Spleen (tissue), 11 donors: ENCODE data around the gene SRPRA. TPM values are rescaled to one million over a fixed set of nuclear protein-coding genes. Genes with fewer than 3 reads are reported as not detected.

Experiments used
- polyA plus RNA-seq, 3 donors: library from polyadenylated mRNA; stranded (reverse); fragments of 200-250 nt; gene quantifications; one replicate each; pipeline ENCODE4 v1.2.1, GENCODE V29; 2013
- small RNA-seq, 4 donors: library from RNA; depleted of rRNA; stranded (forward); fragments of <200 nt; gene quantifications; one replicate each; pipeline ENCODE3, GENCODE V24; 2016
- total RNA-seq, 7 donors: library from RNA; depleted of rRNA in 3 of 7; stranded (reverse); fragments of >200 nt in 3 of 7; fragmentation: NEBNext Ultra II Directional in 4 of 7; extraction: Animal tissue kit (Norgen Biotek cat#: 25700) in 4 of 7; gene quantifications; one replicate each; pipeline versions ENCODE4 v1.1.0 to v1.2.1, GENCODE V29; 2016 to 2021
- donor health status: healthy with polysubstance abuse.
- donor health status: DM: no; HTN: no; CAD: no; lungs with moderate emphysema.
- donor health status: DM: no; HTN: no; CAD: no.
- donor health status: Bipolar disorder and iron deficiency.
- donor health status: healthy.
- donor health status: DM: no; HTN: no; CAD: no.
- donor health status: DM: yes; HTN: yes; CAD: no.

The SRPRA gene
- total and polyA plus RNA-seq, 10 donors, result 30.9 to 130 (median 110) TPM

Small RNA genes within 50 kb of the gene (small RNA-seq; reads per million reads assigned to genes)
- gene RN7SL351P (0 reads per million in 4 donors), gene RNU4-86P (0 reads per million in 4 donors)

Other genes with a start within 250 kb of the SRPRA start
- 1 to 10 TPM; 1.8 to 5.3 (median 3.6) TPM for gene CDON, start 206.0 kb downstream of the SRPRA start, total RNA-seq
- under 1 TPM; 0.30 to 0.58 (median 0.45) TPM for gene CDON, start 206.0 kb downstream of the SRPRA start, polyA plus RNA-seq
- 10 to 100 TPM; 20.6 to 26.7 (median 22.3) TPM for gene RPUSD4, start 57.2 kb downstream of the SRPRA start, total RNA-seq
- gene RPUSD4, start 57.2 kb downstream of the SRPRA start, polyA plus RNA-seq, result 10 to 100 TPM; 14.5 to 15.5 (median 15.4) TPM
- 10 to 100 TPM; 15.3 to 32.3 (median 21.0) TPM for gene FAM118B, start 57.1 kb downstream of the SRPRA start, total RNA-seq
- 10 to 100 TPM in 1 of 3 donors, 1 to 10 TPM in 2; 5.5 to 11.1 (median 6.5) TPM for gene FAM118B, start 57.1 kb downstream of the SRPRA start, polyA plus RNA-seq
- 10 to 100 TPM; 26.1 to 48.1 (median 32.0) TPM for gene FOXRED1, start 259 bp upstream of the SRPRA start, total RNA-seq
- gene FOXRED1, start 259 bp upstream of the SRPRA start, polyA plus RNA-seq, result 10 to 100 TPM; 20.5 to 31.6 (median 23.3) TPM
- gene TIRAP, start 14.2 kb upstream of the SRPRA start, total RNA-seq, result 10 to 100 TPM; 15.4 to 23.5 (median 18.5) TPM
- gene TIRAP, start 14.2 kb upstream of the SRPRA start, polyA plus RNA-seq, result 1 to 10 TPM; 2.6 to 7.3 (median 3.0) TPM
- 10 to 100 TPM; 17.4 to 30.8 (median 21.1) TPM for gene DCPS, start 35.2 kb upstream of the SRPRA start, total RNA-seq
- gene DCPS, start 35.2 kb upstream of the SRPRA start, polyA plus RNA-seq, result 10 to 100 TPM; 23.9 to 35.2 (median 30.4) TPM
- 100 to 1,000 TPM in 1 of 7 donors, 10 to 100 TPM in 6; 41.2 to 102 (median 53.0) TPM for gene ST3GAL4, start 86.8 kb upstream of the SRPRA start, total RNA-seq
- gene ST3GAL4, start 86.8 kb upstream of the SRPRA start, polyA plus RNA-seq, result 10 to 100 TPM; 12.8 to 25.0 (median 22.4) TPM